DOHH2 (cell line): ENCODE data around the gene CTIF.

ENCODE experiments used
- EZH2phosphoT487 ChIP-seq: fragments of 200-600 bp; sonication (generic); IDR thresholded peaks from 2 replicates; pipeline ENCODE4 v1.6.1; 2017; ENCODE audit warnings: borderline replicate concordance, mild to moderate bottlenecking, antibody characterized with exemption, low read length, moderate library complexity, mixed read lengths
- TF ChIP-seq, protein P1 (sequence below): fragments of 200-600 bp; sonication (generic); IDR thresholded peaks from one replicate; pipeline ENCODE4 v1.5.1; 2014; ENCODE audit warnings: antibody characterized with exemption, mild to moderate bottlenecking, low read depth, low read length; ENCODE audit not compliant: poor library complexity, severe bottlenecking

DNA sequence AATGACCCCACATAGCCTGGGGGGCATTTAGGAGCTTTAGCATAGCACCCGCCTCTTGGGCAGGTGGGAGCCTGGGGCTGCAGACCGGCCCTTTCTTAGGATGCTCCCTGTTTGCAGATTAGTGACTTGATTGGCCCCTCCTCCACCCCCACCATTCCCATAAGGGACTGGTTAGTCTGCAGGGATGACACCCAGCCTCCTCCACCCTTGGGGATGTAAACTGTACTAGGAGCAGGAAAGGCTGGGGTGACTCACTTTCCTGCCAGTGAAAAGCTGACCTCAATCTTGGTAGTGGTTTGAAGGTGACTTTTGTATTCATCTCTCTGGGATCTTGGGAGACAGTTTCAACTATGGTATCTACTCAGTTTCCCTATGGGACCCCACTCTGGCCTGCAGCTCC, 24.2 kb downstream of the CTIF start:
- TF ChIP-seq, protein P1, sequence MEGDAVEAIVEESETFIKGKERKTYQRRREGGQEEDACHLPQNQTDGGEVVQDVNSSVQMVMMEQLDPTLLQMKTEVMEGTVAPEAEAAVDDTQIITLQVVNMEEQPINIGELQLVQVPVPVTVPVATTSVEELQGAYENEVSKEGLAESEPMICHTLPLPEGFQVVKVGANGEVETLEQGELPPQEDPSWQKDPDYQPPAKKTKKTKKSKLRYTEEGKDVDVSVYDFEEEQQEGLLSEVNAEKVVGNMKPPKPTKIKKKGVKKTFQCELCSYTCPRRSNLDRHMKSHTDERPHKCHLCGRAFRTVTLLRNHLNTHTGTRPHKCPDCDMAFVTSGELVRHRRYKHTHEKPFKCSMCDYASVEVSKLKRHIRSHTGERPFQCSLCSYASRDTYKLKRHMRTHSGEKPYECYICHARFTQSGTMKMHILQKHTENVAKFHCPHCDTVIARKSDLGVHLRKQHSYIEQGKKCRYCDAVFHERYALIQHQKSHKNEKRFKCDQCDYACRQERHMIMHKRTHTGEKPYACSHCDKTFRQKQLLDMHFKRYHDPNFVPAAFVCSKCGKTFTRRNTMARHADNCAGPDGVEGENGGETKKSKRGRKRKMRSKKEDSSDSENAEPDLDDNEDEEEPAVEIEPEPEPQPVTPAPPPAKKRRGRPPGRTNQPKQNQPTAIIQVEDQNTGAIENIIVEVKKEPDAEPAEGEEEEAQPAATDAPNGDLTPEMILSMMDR: no peak
- TF ChIP-seq EZH2phosphoT487: no peak
